GM12878 (cell line): Measurements from ENCODE around the gene CPA4. TPM values are rescaled to one million over a fixed set of nuclear protein-coding genes. Genes with fewer than 3 reads are reported as not detected.

ENCODE experiments used
- ATAC-seq: fragments of 200-7000 bp; cut with Tn5 transposase; 3 replicates; pipeline ENCODE4 v1.9.1; 2020; ENCODE audit warnings: mild to moderate bottlenecking, moderate library complexity
- BruUV-seq: library from RNA; stranded (reverse); fragments of 400-500 nt; replicated peaks from 2 replicates; lab custom pipeline; 2021; lab: Mats Ljungman, UMichigan
- CTCF ChIA-PET: fragments of 300-600 bp; sonication (Branson Sonifier 250); formaldehyde crosslinking; extraction: SDS; loops from one replicate; lab custom pipeline; 2021; ENCODE audit warnings: inconsistent platforms; lab: Yijun Ruan, JAX
- POLR2A ChIA-PET: fragments of 350-600 bp; formaldehyde crosslinking; extraction: SDS; loops from one replicate; lab custom pipeline; 2021; ENCODE audit warnings: inconsistent platforms; lab: Charles Lee
- RAD21 ChIA-PET: fragments of 300-600 bp; sonication (Branson Sonifier 250); formaldehyde crosslinking; loops from one replicate; lab custom pipeline; 2023; ENCODE audit warnings: antibody characterized with exemption; ENCODE audit not compliant: unreplicated experiment; lab: Charles Lee
- SMC1A ChIA-PET: fragments of 300-600 bp; sonication (Branson Sonifier 250); formaldehyde crosslinking; loops from one replicate; lab custom pipeline; 2023; ENCODE audit not compliant: unreplicated experiment, uncharacterized antibody; lab: Charles Lee
- DNase-seq: peaks from one replicate; pipeline ENCODE4 v3.0.0-alpha.2; 2011; ENCODE audit warnings: low read depth, low spot score
- FAIRE-seq: peaks from 3 replicates; lab custom pipeline; 2011; peaks lifted over from hg19 to GRCh38; lab: Jason Lieb, UNC
- H2AFZ ChIP-seq: 2 replicates; pipeline ENCODE4 v1.6.0; 2011; ENCODE audit warnings: low read depth, low read length, control low read depth; ENCODE audit not compliant: control insufficient read depth
- H3K27ac ChIP-seq: 2 replicates; pipeline ENCODE4 v1.5.1; 2011; ENCODE audit warnings: control low read depth; ENCODE audit not compliant: control insufficient read depth, insufficient read depth
- H3K27me3 ChIP-seq, 2 experiments: replicated peaks in 1 of 2; 2 replicates each; pipeline versions ENCODE4 v1.6.0 to v1.6.1; 2011; ENCODE audit warnings: low read length in 1 of 2; ENCODE audit not compliant: control insufficient read depth in 2 of 2, insufficient read depth in 2 of 2
- H3K36me3 ChIP-seq, 2 experiments: 2 replicates each; pipeline ENCODE4 v1.5.1; 2011; ENCODE audit warnings: low read length in 1 of 2; ENCODE audit not compliant: control insufficient read depth in 2 of 2, insufficient read depth in 2 of 2
- H3K4me1 ChIP-seq: 2 replicates; pipeline ENCODE4 v1.6.1; 2011; ENCODE audit warnings: mild to moderate bottlenecking, low read length, moderate library complexity, mixed read lengths; ENCODE audit not compliant: control insufficient read depth, insufficient read depth
- H3K4me2 ChIP-seq: 2 replicates; pipeline ENCODE4 v1.6.0; 2011; ENCODE audit warnings: control low read depth; ENCODE audit not compliant: control insufficient read depth, insufficient read depth
- H3K4me3 ChIP-seq: fragments of 200-600 bp; sonication (generic); 2 replicates; pipeline ENCODE4 v1.5.1; 2016
- H3K79me2 ChIP-seq: 2 replicates; pipeline ENCODE4 v1.6.0; 2011; ENCODE audit warnings: low read length; ENCODE audit not compliant: control insufficient read depth, insufficient read depth
- H3K9ac ChIP-seq: 2 replicates; pipeline ENCODE4 v1.8.0; 2011; ENCODE audit warnings: low read length, control low read depth, mixed read lengths; ENCODE audit not compliant: control insufficient read depth, insufficient read depth
- H3K9me3 ChIP-seq: replicated peaks from 3 replicates; pipeline ENCODE4 v1.5.1; 2011; ENCODE audit warnings: mild to moderate bottlenecking, low read length; ENCODE audit not compliant: control insufficient read depth, insufficient read depth
- H4K20me1 ChIP-seq: 2 replicates; pipeline ENCODE4 v1.6.0; 2011; ENCODE audit not compliant: control insufficient read depth, insufficient read depth
- KDM1A ChIP-seq: fragments of 200-600 bp; sonication (generic); IDR thresholded peaks from 2 replicates; pipeline ENCODE4 v1.6.1; 2016; ENCODE audit warnings: borderline replicate concordance
- NBN ChIP-seq: fragments of 450-650 bp; IDR thresholded peaks from 2 replicates; pipeline ENCODE4 v1.6.1; 2016
- RELA ChIP-seq: fragments of 450-650 bp; IDR thresholded peaks from 2 replicates; pipeline ENCODE4 v1.8.0; 2014; ENCODE audit warnings: borderline replicate concordance; ENCODE audit not compliant: partially characterized antibody
- SPI1 ChIP-seq: IDR thresholded peaks from 2 replicates; pipeline ENCODE4 v1.6.1; 2011; ENCODE audit warnings: low read depth, mild to moderate bottlenecking, low read length, moderate library complexity, borderline replicate concordance; ENCODE audit not compliant: insufficient read depth
- ZNF622 ChIP-seq: fragments of 450-650 bp; IDR thresholded peaks from 2 replicates; pipeline ENCODE4 v1.6.1; 2017; ENCODE audit warnings: mild to moderate bottlenecking, inconsistent platforms
- WGBS: methylation state at CpG from one replicate; pipeline ENCODE4 v1.1.6; 2016; ENCODE audit warnings: low lambda C conversion rate; ENCODE audit not compliant: insufficient replicate concordance, insufficient coverage; ENCODE audit errors: missing lambda C conversion rate; 5-methylcytosine and 5-hydroxymethylcytosine counted together
- in situ Hi-C: fragments of 300-500 bp; cut with MboI; formaldehyde crosslinking; loops from 9 replicates; pipeline ENCODE4 v1.14.3; 2018; ENCODE audit warnings: mixed read lengths
- intact Hi-C: fragments of 100-400 bp; cut with micrococcal nuclease; formaldehyde crosslinking; loops from one replicate; pipeline ENCODE4 v1.14.2; 2022; ENCODE audit not compliant: unreplicated experiment
- polyA plus RNA-seq, 11 experiments: library from polyadenylated mRNA; depleted of rRNA in 4 of 11; unstranded in 6 of 11; stranded (reverse) in 5 of 11; fragments of >200 nt; fragmentation: Nextera tagmentation in 4 of 11; fragmentation: Illumina TruSeq in 1 of 11; extraction: Ambion mirVana in 4 of 11; extraction: Trizol in 1 of 11; gene quantifications; 1 replicate in 1 of 11; 2 replicates in 10 of 11; pipeline versions ENCODE4 v1.2.1 to v1.2.3, GENCODE V29; 2011 to 2016; ENCODE audit warnings: inconsistent platforms in 2 of 11, missing spikeins in 2 of 11, low read depth in 1 of 11
- total RNA-seq, 4 experiments: library from RNA; depleted of rRNA in 3 of 4; stranded (reverse); fragments of >200 nt in 3 of 4; fragmentation: Illumina TruSeq in 1 of 4; extraction: Trizol in 1 of 4; gene quantifications; 2 replicates each; pipeline versions ENCODE4 v1.2.1 to v1.2.3, GENCODE V29; 2013 to 2021
- TF ChIP-seq, protein P1 (sequence below): IDR thresholded peaks from 2 replicates; pipeline ENCODE4 v1.6.1; 2012; ENCODE audit warnings: low read depth, low read length, improper control_type of control experiment
- TF ChIP-seq, protein P2 (sequence below): fragments of 450-650 bp; formaldehyde crosslinking; IDR thresholded peaks from 2 replicates; pipeline ENCODE4 v1.4.0; 2020; ENCODE audit warnings: mild to moderate bottlenecking, moderate library complexity

Gene CPA4
- total and polyA plus RNA-seq, 10 of the 15 experiments (the other 5 are each of a cell fraction or from before 2014, with no cell fraction given): 0.05 to 0.35 (median 0.18) TPM; not detected in 1

DNA sequence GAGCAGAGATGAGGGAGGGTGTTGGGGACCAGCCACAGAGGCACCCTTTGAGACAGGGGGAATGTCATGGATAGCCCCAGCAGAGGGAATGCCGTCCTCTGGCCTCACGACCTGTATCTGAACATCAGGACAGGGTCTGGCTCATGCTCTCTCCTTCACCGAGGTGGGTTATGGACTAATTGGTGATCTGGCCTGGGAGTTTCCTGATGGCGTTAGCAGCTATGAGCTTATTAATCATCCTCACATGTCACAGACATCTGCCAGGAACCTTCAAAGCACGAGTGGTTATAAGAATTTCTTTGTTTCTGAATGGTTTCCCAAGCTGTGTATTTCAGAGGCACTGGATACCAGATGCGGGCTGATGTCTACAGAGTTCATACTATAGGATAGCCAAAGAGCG is 6.9 kb downstream of the CPA4 start:
- in situ Hi-C loops: no loop called here
- H3K27ac ChIP-seq: no peak overlapping the region
- H3K4me2 ChIP-seq: no peak overlapping the region
- ATAC-seq (no peak), DNase-seq (no peak), FAIRE-seq (no peak)
- TF ChIP-seq ZNF622 (no peak), NBN (no peak), RELA (no peak), KDM1A (no peak), SPI1 (no peak)
- RAD21 ChIA-PET: no interaction called here
- H2AFZ ChIP-seq: no peak overlapping the region
- no TSS peak for BruUV-seq
- CTCF ChIA-PET: no interaction called here
- H3K4me3 ChIP-seq: no peak overlapping the region
- no peaks in the 10 kb centered on the region for H3K9me3 ChIP-seq
- SMC1A ChIA-PET: no interaction called here
- no peaks in the 10 kb centered on the region for H3K36me3 ChIP-seq
- H3K9ac ChIP-seq: no peak overlapping the region
- H3K4me1 ChIP-seq: no peaks in the 10 kb centered on the region
- H4K20me1 ChIP-seq: no peaks in the 10 kb centered on the region
- whole genome bisulfite sequencing: 42% methylated on average over 7 of the region's 7 CpGs
- no peaks in the 10 kb centered on the region for H3K27me3 ChIP-seq
- intact Hi-C loops: no loop called here
- POLR2A ChIA-PET: no interaction called here
- no peaks in the 10 kb centered on the region for H3K79me2 ChIP-seq

DNA sequence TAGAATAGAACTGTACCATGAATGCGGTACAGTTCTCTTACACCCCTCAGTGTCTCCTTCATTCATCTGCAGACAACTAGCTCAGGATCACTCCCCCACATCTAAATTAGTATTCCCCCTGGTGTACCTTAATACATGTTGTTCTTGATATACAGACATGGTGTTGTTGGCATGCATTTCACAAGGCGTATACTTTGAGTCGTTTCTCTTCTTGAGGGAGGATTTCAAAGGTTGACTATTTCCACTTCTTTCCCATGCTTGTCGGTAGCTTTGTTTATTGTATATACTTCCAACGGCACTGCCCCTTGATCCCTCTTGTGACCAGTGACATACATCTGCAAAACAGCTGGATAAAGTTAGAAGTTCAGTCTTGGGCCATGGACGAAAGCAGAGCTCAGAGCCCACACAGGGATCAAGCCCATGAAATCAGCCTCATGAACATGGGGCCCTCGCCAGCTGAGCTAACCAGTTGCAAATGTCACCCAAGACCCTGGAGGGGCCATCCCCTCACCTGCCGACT is 8.6 kb downstream of the CPA4 start:
- ChIA-PET CTCF (interaction anchor here (0.6 kb wide), 1 partner anchor 91 kb away, joined by 3 read pairs; no protein-coding TSS in a partner anchor), RAD21 (no interaction called here), SMC1A (interaction anchor here (0.6 to 1.6 kb wide), 2 partner anchors 24 to 53 kb away, joined by 3 to 4 read pairs; no protein-coding TSS in a partner anchor), POLR2A (no interaction called here)
- in situ Hi-C loops: no loop called here
- no peak overlapping the region for H2AFZ ChIP-seq
- DNase-seq (no peak), FAIRE-seq (no peak), ATAC-seq (no peak)
- BruUV-seq: no TSS peak
- no peaks in the 10 kb centered on the region for H4K20me1 ChIP-seq
- no peaks in the 10 kb centered on the region for H3K36me3 ChIP-seq
- no peak overlapping the region for H3K4me2 ChIP-seq
- no peaks in the 10 kb centered on the region for H3K9me3 ChIP-seq
- no peaks in the 10 kb centered on the region for H3K79me2 ChIP-seq
- TF ChIP-seq, protein P1, sequence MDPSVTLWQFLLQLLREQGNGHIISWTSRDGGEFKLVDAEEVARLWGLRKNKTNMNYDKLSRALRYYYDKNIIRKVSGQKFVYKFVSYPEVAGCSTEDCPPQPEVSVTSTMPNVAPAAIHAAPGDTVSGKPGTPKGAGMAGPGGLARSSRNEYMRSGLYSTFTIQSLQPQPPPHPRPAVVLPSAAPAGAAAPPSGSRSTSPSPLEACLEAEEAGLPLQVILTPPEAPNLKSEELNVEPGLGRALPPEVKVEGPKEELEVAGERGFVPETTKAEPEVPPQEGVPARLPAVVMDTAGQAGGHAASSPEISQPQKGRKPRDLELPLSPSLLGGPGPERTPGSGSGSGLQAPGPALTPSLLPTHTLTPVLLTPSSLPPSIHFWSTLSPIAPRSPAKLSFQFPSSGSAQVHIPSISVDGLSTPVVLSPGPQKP: no peak
- TF ChIP-seq, protein P2, sequence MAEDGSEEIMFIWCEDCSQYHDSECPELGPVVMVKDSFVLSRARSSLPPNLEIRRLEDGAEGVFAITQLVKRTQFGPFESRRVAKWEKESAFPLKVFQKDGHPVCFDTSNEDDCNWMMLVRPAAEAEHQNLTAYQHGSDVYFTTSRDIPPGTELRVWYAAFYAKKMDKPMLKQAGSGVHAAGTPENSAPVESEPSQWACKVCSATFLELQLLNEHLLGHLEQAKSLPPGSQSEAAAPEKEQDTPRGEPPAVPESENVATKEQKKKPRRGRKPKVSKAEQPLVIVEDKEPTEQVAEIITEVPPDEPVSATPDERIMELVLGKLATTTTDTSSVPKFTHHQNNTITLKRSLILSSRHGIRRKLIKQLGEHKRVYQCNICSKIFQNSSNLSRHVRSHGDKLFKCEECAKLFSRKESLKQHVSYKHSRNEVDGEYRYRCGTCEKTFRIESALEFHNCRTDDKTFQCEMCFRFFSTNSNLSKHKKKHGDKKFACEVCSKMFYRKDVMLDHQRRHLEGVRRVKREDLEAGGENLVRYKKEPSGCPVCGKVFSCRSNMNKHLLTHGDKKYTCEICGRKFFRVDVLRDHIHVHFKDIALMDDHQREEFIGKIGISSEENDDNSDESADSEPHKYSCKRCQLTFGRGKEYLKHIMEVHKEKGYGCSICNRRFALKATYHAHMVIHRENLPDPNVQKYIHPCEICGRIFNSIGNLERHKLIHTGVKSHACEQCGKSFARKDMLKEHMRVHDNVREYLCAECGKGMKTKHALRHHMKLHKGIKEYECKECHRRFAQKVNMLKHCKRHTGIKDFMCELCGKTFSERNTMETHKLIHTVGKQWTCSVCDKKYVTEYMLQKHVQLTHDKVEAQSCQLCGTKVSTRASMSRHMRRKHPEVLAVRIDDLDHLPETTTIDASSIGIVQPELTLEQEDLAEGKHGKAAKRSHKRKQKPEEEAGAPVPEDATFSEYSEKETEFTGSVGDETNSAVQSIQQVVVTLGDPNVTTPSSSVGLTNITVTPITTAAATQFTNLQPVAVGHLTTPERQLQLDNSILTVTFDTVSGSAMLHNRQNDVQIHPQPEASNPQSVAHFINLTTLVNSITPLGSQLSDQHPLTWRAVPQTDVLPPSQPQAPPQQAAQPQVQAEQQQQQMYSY (CRISPR knock-in tag): no peak
- 60% methylated on average over 8 of the region's 8 CpGs for WGBS
- intact Hi-C loops: no loop called here
- no peaks in the 10 kb centered on the region for H3K4me1 ChIP-seq
- H3K9ac ChIP-seq: no peak overlapping the region
- H3K4me3 ChIP-seq: no peak overlapping the region
- H3K27ac ChIP-seq: no peak overlapping the region
- no peaks in the 10 kb centered on the region for H3K27me3 ChIP-seq
